Natural killer cell (primary cell): ENCODE measurements around the gene ZNF70. TPM values are rescaled to one million over a fixed set of nuclear protein-coding genes. Genes with fewer than 3 reads are reported as not detected.

Experiments
- ATAC-seq, 3 donors: fragments of 150-1000 bp in 2 of 3; fragments of 200-7000 bp in 1 of 3; cut with Tn5 transposase; 1 replicate in 1 of 3; 2 replicates in 2 of 3; pipeline ENCODE4 v1.10.0; 2021; ENCODE audit warnings: mild to moderate bottlenecking in 2 of 3, moderate library complexity in 2 of 3
- DNase-seq, 2 donors: peaks; one replicate each; pipeline versions ENCODE4 v3.0.0 to v3.0.0-alpha.2; 2013 to 2021; ENCODE audit warnings: mixed read lengths in 1 of 2
- H3K27ac ChIP-seq: one replicate; pipeline ENCODE4 v1.5.1; 2013; ENCODE audit warnings: mild to moderate bottlenecking, low read length
- H3K27me3 ChIP-seq: one replicate; pipeline ENCODE4 v1.6.1; 2013; ENCODE audit warnings: low read length; ENCODE audit not compliant: control insufficient read depth, insufficient read depth
- H3K36me3 ChIP-seq: one replicate; pipeline ENCODE4 v1.6.1; 2013; ENCODE audit warnings: low read length; ENCODE audit not compliant: control insufficient read depth, insufficient read depth
- H3K4me1 ChIP-seq: one replicate; pipeline ENCODE4 v1.6.1; 2013; ENCODE audit warnings: low read length; ENCODE audit not compliant: control insufficient read depth, insufficient read depth
- H3K4me3 ChIP-seq: one replicate; pipeline ENCODE4 v1.5.1; 2013; ENCODE audit warnings: low read length
- H3K9me3 ChIP-seq: one replicate; pipeline ENCODE4 v1.6.1; 2013; ENCODE audit warnings: low read length; ENCODE audit not compliant: control insufficient read depth, insufficient read depth
- H3K27ac Mint-ChIP-seq, 2 donors: one replicate each; pipeline ENCODE4 v1.8.0; 2022; ENCODE audit warnings: mild to moderate bottlenecking in 2 of 2, mixed read lengths in 2 of 2, moderate library complexity in 1 of 2
- H3K27me3 Mint-ChIP-seq, 2 donors: one replicate each; pipeline ENCODE4 v1.8.0; 2022; ENCODE audit warnings: low read depth in 2 of 2, mixed read lengths in 2 of 2
- H3K36me3 Mint-ChIP-seq: one replicate; pipeline ENCODE4 v1.8.0; 2022; ENCODE audit warnings: mixed read lengths
- H3K4me1 Mint-ChIP-seq, 2 donors: one replicate each; pipeline ENCODE4 v1.8.0; 2022; ENCODE audit warnings: mixed read lengths in 2 of 2
- H3K4me3 Mint-ChIP-seq: one replicate; pipeline ENCODE4 v1.8.0; 2022; ENCODE audit warnings: mild to moderate bottlenecking, moderate library complexity, mixed read lengths
- H3K9me3 Mint-ChIP-seq, 2 donors: one replicate each; pipeline ENCODE4 v1.8.0; 2022; ENCODE audit warnings: mixed read lengths in 2 of 2
- WGBS: methylation state at CpG from one replicate; pipeline ENCODE4 v1.1.7; 2013; ENCODE audit warnings: missing lambda C conversion rate; ENCODE audit not compliant: insufficient coverage; 5-methylcytosine and 5-hydroxymethylcytosine counted together
- intact Hi-C: fragments of 100-400 bp; cut with micrococcal nuclease; formaldehyde crosslinking; loops from one replicate; pipeline ENCODE4 v1.14.2; 2022
- total RNA-seq, 4 donors: library from RNA; stranded (reverse); fragments of 120-200 nt in 1 of 4; gene quantifications; one replicate each; pipeline versions ENCODE4 v1.2.3 to v1.2.4, GENCODE V29; 2013 to 2022
- TF ChIP-seq, protein P1 (sequence below): fragments of 200-600 bp; IDR thresholded peaks from one replicate; pipeline ENCODE4 v1.8.0; 2022; ENCODE audit warnings: antibody characterized with exemption

The ZNF70 gene
- total RNA-seq, 3 donors from 2014 or later (not counting 1 experiment from before 2014, with no cell fraction given) = 7.4 to 9.1 (median 7.7) TPM

DNA sequence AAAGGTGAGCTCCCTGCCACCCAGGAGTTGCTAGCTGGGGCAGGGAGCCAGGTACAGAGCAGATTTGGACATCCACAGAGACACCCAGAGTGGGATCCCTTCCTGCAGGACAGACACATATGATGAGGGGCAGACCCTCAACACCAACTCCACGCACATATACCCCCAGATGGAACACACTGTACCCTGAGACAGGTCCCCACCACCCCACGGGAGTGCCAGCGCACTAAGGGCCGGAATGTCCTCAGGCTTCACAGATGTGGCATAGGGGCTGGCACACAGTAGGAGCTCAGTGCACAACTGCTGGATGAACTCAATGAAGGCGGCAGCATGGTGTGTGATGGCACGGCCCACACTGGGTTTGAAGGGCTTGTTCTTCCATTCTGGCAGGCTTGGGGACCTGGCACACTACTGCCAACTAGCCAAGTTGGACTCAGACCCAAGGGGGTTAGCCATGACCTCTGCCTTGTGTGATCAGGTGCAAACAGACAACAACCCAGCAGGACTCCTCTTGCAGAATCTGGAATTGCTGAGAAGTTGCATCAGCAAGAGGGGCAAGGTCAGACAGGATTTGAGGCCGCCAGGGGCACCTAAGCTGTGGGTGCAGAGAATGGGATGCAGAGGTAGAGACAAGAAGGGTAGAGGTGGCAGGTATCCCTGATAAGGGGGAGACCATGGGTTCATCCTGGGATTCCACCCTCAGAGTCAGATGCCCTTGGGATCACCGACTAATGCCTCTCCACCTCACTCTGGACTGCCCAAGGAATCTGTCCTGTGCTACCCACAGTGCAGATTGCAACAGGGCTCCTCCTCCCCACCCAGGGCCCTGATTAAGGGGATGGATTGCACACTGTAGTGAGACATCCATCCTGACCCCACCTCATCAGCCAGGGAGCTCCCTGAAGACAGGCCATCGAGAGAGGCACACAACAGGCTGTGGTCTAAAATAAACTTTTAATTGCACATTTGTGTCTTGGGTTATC lies 14.3 kb upstream of the ZNF70 start:
- no peaks in the 10 kb centered on the region for H3K27me3 ChIP-seq
- peaks cover 62% of the 10 kb centered on the region for H3K4me1 ChIP-seq
- no peaks in the 10 kb centered on the region for H3K36me3 Mint-ChIP-seq
- no peaks in the 10 kb centered on the region for H3K27me3 Mint-ChIP-seq
- peak overlapping the region; percentile 65 for H3K4me3 Mint-ChIP-seq
- intact Hi-C loops = loop anchor here (5.0 kb wide), 1 partner anchor 82 kb away; no protein-coding TSS in a partner anchor
- no peak overlapping the region for H3K4me3 ChIP-seq
- WGBS = 88% methylated on average over 9 of the region's 9 CpGs
- H3K27ac ChIP-seq = no peak overlapping the region
- H3K9me3 ChIP-seq = no peaks in the 10 kb centered on the region
- TF ChIP-seq, protein P1, sequence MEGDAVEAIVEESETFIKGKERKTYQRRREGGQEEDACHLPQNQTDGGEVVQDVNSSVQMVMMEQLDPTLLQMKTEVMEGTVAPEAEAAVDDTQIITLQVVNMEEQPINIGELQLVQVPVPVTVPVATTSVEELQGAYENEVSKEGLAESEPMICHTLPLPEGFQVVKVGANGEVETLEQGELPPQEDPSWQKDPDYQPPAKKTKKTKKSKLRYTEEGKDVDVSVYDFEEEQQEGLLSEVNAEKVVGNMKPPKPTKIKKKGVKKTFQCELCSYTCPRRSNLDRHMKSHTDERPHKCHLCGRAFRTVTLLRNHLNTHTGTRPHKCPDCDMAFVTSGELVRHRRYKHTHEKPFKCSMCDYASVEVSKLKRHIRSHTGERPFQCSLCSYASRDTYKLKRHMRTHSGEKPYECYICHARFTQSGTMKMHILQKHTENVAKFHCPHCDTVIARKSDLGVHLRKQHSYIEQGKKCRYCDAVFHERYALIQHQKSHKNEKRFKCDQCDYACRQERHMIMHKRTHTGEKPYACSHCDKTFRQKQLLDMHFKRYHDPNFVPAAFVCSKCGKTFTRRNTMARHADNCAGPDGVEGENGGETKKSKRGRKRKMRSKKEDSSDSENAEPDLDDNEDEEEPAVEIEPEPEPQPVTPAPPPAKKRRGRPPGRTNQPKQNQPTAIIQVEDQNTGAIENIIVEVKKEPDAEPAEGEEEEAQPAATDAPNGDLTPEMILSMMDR = no peak
- H3K9me3 Mint-ChIP-seq = no peaks in the 10 kb centered on the region
- ATAC-seq (no peak), DNase-seq (no peak)
- no peaks in the 10 kb centered on the region for H3K36me3 ChIP-seq
- H3K4me1 Mint-ChIP-seq = peaks cover 16 to 40% of the 10 kb centered on the region in 2 donors
- no peak overlapping the region for H3K27ac Mint-ChIP-seq

DNA sequence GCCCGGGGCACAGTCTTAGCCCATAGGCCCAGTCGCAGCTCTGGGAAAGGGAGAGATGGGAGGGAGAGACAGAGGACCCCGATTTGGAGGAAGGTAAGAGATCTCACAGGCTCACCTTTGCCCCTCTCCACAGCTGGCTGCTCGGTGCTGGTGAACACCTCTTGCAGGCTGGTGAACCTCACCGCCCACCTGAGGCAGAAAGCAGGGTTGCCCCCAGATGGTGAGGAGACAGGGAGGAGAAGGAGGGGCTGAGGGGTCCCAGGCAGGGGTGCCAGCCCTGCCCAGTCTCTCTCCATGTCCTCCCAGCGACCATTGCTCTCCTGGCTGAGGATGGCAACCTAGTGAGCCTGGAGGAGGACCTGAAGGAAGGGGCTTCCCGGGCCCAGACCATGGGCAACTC lies 13.0 kb upstream of the ZNF70 start:
- WGBS = 69% methylated on average over 7 of the region's 7 CpGs
- no peak overlapping the region for H3K27ac ChIP-seq

DNA sequence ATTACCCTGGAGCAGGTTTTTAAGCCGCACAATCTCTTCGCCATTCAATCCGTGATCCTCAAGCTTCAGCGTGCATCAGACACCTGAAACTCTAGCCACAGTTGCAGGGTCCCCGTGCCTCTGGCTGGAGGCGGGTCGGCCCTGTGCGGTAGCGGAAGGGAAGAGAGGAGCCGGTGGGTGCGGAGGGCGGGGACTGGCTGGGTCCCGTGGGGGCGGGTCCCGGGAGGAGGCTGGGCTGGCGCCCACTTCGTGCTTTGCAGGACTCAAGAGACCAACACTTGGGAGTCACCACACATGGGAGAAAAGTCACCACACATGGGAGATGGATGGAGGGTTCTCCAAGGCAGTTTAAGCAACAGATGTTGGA lies 12.7 kb upstream of the ZNF70 start:
- DNase-seq (peak; percentile 40 to 58), ATAC-seq (peak; percentile 41 to 48 (median 45))
- peaks cover 56% of the 10 kb centered on the region for H3K4me1 ChIP-seq
- no peaks in the 10 kb centered on the region for H3K27me3 Mint-ChIP-seq
- no peaks in the 10 kb centered on the region for H3K27me3 ChIP-seq
- peak overlapping the region in 1 of 2 donors; percentile 71 for H3K27ac Mint-ChIP-seq
- peaks cover 16 to 40% of the 10 kb centered on the region in 2 donors for H3K4me1 Mint-ChIP-seq
- intact Hi-C loops = no loop called here
- H3K36me3 ChIP-seq = no peaks in the 10 kb centered on the region
- H3K4me3 Mint-ChIP-seq = peak overlapping the region; percentile 71
- H3K9me3 Mint-ChIP-seq = no peaks in the 10 kb centered on the region
- H3K27ac ChIP-seq = no peak overlapping the region
- TF ChIP-seq, protein P1 = no peak
- H3K9me3 ChIP-seq = no peaks in the 10 kb centered on the region
- WGBS = 30% methylated on average over 17 of the region's 17 CpGs
- H3K36me3 Mint-ChIP-seq = no peaks in the 10 kb centered on the region
- peak overlapping the region; percentile 18 for H3K4me3 ChIP-seq

More for the DNA sequence above, 13.0 kb upstream of the ZNF70 start:
- Histone ChIP-seq H3K4me1 (peaks cover 58% of the 10 kb centered on the region), H3K27me3 (no peaks in the 10 kb centered on the region), H3K36me3 (no peaks in the 10 kb centered on the region), H3K9me3 (no peaks in the 10 kb centered on the region), H3K4me3 (no peak overlapping the region)
- TF ChIP-seq, protein P1 = no peak
- Mint-ChIP-seq H3K9me3 (no peaks in the 10 kb centered on the region), H3K4me1 (peaks cover 16 to 40% of the 10 kb centered on the region in 2 donors), H3K27me3 (no peaks in the 10 kb centered on the region), H3K36me3 (no peaks in the 10 kb centered on the region), H3K27ac (peak overlapping the region in 1 of 2 donors; percentile 71), H3K4me3 (peak overlapping the region; percentile 71)
- DNase-seq (no peak), ATAC-seq (no peak)
- intact Hi-C loops = no loop called here
